Stimulated activated CD8-positive, alpha-beta memory T cell treated with anti-CD3 and anti-CD28 coated beads, Interleukin-15, amount 100 ng/mL, for 48 hours (primary cell): ENCODE data around the gene SHISA2.

ENCODE experiments used
- DNase-seq, 2 donors: peaks; one replicate each; pipeline ENCODE4 v3.0.0-alpha.2; 2020; ENCODE audit warnings: low read depth in 2 of 2

SHISA2 gene

DNA sequence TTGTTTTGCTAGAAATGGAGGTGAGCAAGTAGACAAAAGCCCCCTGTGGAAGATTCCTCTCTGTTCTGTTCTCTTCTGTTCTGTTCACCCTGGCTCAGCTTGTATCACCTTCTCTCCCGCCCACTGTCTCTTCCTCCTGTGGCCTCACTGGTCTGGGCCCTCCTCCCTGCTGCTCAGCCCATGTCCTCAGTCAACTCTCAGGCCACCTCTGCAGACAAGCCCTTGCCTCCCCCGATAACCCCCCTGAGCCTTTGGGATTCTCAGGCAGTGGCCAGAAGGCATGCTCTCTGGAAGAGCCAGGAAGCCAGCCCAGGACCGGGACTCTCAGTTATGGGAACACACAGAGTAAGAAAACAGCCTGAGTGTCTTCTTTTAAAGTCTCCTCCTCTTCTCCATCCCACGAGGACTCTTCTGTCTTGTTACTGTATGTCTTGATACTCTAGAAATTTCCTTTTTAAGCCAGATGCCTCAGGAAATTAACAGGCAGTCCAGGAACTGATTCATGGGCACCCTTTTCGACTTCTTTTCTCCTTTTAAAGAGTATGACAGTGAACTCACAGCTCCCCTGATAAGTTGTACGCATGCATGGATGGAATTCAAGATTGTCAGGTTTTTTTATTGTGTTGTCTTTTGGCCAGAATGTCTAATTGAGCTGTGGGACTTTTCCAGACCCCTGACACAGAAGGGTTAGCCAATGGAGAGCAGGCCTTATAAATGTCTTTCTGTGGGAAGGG, 33.7 kb downstream of the SHISA2 start:
- DNase-seq = no peak

DNA sequence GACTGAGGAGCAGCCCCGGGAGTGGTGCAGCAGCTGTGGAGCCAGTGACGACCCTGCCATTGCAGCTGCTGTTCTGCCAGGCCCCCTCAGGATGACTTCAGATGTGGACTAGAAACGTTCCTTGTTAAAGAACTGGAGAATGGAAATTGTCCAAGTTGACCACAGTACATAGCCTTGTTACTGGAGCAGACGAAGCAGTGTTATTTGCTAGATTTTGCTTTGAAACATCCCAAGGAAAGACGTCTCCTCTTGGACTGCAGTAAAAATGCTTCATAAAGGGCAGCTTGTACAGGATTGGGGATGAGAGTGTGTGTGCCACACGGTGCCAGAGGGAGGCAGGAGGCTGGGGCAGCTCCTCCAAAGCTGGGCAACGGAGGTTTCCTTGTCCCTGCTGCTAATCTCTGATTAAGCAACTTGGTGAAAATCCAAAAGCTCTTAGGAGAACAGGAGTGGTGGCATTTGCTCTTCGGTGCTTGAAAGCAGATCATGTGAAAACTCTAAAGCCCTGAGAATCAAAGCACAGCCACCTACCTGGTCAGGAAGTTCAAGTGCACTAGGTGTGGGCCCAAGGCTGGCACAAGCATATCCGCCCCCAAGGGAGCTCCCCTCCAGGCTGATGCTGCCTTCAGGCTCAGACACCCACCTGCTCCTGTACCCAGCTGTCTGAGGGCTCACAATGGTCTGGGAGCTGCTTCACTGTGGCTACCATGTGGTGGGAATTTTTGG, 34.5 kb downstream of the SHISA2 start:
- DNase-seq = no peak

DNA sequence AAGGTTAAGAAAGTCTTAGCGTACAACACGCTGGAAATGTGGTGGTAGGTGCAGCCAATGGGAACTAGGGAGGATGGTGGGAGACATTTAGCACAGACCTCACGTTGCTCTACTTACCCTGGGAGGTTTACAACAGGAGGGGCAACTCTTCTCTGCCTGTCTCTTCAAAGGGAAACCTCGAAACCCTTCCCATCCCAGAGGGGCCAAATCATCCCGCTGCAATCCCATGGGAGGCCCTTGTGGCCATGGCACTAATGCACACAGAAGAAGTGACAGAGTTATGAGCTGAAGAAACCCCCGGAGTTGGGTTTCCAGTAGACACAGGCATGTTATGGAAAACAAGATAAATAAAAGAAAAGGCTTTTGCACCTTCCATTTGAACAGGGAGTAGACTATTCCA, 35.6 kb downstream of the SHISA2 start:
- DNase-seq = no peak

DNA sequence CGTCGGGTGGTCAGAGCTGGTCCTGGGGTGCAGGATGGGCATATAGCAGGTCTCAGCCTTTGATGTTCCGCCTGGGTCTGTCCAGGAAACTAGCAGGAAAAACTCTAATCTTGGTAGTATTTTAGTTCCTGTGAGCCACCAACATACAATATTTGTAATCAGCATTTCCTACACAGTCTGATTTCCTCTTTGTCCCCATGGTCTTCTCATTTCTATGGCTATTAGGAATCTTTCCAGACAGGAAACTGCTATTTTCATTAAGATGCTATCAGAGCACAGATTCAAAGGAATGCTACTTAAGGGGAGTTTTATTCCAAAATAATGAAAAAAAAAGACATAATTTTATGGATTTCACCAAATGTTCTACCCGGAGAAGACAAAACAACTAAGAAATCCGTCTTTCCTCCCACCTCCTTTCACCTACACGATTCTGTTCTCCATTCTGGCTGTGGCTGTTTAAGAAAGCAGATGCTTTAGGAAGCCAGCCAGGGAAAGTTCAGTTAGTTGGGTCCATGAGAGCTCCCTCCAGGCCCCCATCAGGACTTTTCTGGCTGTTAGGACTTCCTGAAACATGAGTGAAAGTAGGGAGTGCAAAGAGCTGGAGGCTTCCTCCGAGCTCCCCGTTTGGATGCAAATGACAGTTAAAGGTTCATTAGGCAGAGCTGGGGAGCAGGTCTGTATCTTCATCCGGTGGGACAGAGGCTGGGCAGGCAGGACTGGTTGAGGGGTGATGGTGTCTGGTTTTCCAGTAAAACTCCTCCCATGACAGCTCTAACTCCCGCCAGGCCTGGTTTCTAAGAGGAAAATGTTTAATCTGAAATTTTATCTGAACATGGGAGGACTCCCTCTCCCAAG, 36.3 kb downstream of the SHISA2 start:
- no peak for DNase-seq

DNA sequence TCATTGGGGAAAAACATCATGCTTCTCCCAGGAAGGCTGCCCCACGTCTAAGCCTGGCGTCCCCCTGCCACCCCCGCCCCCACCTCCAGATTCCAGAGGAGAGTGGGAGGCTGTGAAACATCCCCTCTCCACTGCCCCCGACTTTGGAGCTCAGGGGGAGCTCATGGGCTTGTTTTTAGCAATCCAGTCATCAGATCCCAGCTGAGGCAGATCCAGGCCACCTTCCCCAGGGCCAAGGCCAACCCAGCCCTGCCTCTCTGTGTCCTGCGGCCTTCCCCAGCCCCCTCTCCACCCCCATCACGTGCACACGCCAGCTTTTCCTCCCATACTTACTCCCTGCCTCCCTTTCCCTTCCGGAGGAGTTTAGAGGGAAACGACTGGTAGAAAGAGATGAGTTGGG, 38.8 kb downstream of the SHISA2 start:
- no peak for DNase-seq

DNA sequence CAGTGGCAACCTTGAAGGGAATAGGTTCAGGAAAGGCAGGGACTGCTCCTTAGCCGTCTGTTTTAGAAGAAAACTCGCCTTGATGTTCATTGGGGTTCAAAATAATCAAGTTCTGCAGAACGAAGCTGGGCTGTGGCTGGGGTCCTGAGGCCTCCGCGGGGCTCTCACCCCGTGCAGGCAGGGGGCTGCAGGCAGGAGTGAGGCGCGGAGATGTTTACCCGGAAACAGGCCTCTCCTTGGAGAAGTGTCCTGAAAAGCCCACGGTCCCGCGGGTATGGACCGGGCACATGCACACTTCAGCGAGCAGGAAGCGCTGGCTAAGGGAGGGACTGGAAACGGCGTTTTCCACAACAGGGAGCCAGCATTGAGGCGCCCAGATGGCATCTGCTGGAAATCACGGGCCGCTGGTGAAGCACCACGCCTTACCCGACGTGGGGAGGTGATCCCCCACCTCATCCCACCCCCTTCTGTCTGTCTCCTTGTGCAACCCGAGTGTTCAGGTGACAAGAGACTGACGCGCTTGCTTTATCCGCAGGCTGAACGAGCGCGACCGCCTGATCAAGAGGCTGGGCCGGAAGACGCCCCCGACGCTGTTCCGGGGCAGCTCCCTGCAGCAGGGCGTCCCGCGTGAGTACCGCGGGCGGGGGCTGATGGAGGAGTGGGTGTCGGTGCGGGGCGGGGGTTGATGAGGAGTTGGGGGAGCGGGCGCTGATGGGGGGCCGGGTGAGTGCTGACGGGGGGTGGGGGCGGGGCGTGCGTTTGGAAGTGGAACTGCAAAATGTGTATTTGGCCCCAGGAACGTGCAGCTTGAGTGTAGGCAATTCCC, 39.6 kb downstream of the SHISA2 start:
- peak; percentile 19 to 27 for DNase-seq

DNA sequence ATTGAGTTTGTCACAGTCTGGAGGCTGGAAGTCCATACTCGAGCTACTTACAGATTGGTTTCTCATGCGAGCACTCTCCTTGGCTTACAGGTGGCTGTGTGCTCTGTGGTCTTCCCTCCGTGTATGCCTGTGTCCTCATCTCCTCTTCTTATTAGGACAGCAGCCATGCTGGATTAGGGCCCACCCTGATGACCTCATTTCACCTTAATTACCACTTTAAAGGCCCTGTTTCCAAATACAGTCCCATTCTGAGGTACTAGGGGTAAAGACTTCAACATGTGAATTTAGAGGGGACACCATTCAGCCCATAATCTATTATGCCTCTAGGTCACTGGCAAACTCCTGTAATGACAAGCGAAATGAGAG, 40.6 kb downstream of the SHISA2 start:
- no peak for DNase-seq

DNA sequence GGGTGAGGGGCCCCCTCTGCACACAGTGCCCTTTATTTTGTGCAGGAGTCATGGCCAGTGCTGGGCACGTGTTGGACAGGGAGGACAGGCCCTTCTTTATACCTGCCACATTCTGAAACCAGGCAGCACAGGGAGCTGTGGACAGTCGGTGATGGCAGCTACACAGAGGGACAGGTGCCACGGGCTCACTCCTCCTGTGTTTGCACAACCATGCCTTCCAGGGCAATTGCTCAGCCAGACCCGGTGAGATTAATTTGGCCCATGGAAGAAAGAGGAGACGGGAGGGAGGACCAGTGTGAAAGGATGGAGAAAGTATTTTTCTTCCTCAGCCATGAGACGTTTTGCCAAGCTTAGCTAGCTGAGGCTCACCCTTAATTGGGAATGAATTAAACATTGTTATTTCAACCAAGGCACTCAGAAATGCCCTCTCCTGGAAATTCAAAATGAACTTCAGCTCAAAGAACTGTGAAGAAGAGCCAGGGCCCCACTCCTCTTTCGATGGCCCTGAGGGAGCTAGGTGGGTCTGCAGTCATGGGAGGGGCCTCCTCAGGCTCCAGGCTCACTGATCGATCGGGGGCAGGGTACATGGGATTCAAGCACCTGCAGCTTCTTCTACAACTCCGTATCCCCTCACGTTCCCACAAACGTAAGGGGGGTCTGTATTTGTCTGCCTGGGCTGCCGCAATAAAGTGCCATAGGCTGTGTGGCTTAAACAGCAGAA, 41.2 kb downstream of the SHISA2 start:
- no peak for DNase-seq

DNA sequence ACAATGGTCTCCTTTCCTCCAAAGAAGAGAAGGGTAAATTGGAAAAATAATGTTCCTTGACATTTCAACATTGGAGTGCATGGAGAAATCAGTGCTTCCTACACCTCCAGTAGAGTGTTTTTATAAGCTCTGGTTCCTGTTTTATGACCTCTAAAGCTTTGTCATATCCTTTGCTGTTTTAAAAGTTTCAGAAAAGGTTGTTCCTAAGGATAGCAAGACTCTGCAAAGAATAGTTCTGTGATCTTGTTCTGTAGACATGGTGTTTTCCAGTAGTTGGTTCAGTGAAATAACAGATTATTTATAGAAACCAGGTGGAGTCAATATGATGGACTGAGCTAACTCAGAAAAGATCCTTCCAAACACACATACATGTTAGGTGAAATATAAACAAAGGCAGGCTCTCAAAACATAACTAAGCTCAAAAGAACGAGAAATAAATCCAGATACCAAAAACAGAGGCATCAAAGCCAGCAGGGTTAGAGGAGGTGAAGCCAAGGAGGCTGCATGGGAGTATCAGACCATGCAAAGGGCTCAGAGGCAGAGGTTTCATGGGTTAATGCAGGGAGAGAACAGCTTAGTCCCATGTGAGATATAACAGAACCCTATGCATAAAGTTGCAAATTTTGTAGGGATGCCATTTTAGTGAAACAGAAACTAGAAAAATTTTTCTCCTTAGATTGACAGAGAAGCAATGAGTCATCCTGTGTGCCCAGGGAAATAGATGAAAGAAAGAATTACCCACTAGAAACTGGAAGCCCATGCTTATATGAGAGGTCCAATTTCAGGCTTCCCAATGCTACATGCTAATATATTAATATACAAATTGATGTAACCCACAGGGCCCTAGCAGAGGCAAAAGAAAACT, 44.3 kb downstream of the SHISA2 start:
- no peak for DNase-seq
